ENCODE data around the gene KIR3DL3. TPM values are rescaled to one million over a fixed set of nuclear protein-coding genes. Genes with fewer than 3 reads are reported as not detected.
"Not testable (repeated sequence)": the region's sequence is repeated elsewhere in the genome, so short reads cannot be mapped to it uniquely, and the experiment has no call there.

KIR3DL3 gene
- not detected in 2 replicates for total RNA-seq (2014; rRNA removed; shearing (Covaris generic))
- polyA plus RNA-seq (2014; cell fraction: nucleus; rRNA removed), result not detected in 2 replicates

- DNase-seq (ENCODE audit: extremely low read depth, low read depth), result no peak
Observed at GRCh38 chr19:54724142-54724541, at the start of gene KIR3DL3. TSS of gene KIR3DL3 (plus strand) at chr19:54724442. CDS start at chr19:54724497, 55 bp downstream.

DNA sequence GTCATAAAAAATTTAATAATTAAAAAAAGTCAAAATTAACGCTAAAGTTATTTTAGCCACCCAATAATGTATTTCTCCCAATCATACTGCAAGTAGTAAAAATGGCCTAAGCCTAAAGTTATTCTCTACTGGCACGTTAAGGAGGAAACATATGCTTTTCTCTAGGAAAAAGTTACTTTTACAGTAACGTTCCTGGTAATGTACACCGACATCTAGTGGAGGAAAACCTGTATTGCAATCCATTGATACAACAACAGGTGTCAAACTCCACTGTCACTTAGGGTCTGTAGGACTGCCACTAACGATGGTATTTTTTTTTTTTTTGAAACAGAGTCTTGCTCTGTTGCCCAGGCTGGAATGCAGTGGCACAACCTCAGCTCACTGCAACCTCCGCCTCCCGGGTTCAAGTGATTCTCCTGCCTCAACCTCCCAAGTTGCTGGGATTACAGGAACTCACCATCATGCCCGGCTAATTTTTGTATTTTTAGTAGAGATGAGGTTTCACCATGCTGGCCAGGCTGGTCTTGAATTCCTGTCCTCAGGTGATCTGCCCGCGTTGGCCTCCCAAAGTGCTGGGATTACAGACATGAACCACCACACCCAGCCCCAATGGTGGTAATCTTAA lies 47.9 kb upstream of the KIR3DL3 start:
- peak; percentile 24 for DNase-seq (ENCODE audit: extremely low read depth, low read depth)

GRCh38 chr19:54677217-54677616 lies 47.0 kb upstream of the KIR3DL3 start:
- DNase-seq (ENCODE audit: extremely low read depth, low read depth), result no peak

DNA sequence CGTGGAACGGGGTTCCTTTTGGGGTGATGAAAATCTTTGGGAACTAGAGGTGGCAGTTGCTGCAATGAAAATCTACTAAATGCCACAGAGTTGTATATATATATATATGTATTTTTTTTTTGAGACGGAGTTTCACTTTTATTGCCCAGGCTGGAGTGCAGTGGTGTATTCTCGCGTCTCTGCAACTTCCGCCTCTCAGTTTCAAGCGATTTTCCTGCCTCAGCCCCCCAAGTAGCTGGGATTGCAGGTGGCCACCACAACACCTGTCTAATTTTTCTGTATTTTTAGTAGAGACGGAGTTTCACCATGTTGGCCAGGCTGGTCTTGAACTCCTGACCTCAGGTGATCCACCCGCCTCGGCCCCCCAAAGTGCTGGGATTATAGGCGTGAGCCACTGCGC lies 42.6 kb upstream of the KIR3DL3 start:
- not testable (repeated sequence) for DNase-seq (ENCODE audit: extremely low read depth, low read depth)

GRCh38 chr19:54682306-54682856 lies 41.9 kb upstream of the KIR3DL3 start:
- DNase-seq (ENCODE audit: extremely low read depth, low read depth), result no peak

- DNase-seq (ENCODE audit: extremely low read depth, low read depth), result peak; percentile 36
Observed at GRCh38 chr19:54684527-54684926, 39.7 kb upstream of the KIR3DL3 start.

DNA sequence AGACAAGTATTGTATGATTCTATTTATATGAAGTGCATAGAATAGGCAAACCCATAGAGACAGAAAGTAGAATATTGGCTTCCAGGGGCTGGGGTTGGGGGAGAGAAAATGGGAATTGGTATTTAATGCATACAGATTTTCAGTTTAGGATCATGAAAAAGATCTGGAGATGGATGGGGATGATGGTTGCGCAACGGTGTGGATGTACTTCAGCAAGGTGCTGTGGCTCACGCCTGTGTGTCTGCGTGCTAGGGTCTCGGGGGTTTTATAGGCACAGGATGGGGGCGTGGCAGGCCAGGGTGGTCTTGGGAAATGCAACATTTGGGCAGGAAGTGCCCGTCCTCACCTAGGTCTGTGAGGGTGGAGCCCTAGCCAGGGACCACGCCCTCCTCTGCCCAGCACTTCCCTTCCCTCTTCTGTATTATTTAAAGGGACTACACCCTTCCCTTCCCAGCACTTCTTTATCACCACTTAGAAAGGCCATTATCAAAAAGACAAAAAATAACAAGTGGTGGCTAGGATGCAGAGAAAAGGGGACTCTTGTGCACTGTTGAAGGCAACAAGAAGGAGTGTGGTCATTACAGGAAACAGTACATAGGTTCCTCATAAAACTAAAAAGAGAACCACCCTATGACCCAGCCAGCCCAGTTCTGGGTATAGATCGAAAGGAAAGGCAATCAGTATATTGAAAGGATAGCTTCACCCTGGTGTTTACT lies 32.5 kb upstream of the KIR3DL3 start:
- no peak for DNase-seq (ENCODE audit: extremely low read depth, low read depth)

DNA sequence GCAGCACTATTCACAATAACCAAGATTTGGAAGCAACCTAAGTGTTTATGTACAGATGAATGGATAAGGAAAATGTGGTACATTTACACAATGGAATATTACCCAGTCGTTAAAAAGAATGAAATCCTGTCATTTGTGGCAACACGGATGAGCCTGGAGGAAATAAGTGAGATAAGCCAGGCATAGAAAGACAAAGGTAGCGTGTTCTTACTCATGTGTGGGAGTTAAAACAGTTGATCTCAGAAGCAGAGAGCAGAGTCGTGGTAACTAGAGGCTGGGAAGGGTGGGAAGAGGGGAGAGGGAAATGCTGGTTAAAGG lies 32.0 kb upstream of the KIR3DL3 start:
- DNase-seq (ENCODE audit: extremely low read depth, low read depth), result no peak

- DNase-seq (ENCODE audit: extremely low read depth, low read depth), result no peak
Observed at GRCh38 chr19:54694648-54695047, 29.6 kb upstream of the KIR3DL3 start.

GRCh38 chr19:54696117-54696548 lies 28.1 kb upstream of the KIR3DL3 start:
- no peak for DNase-seq (ENCODE audit: extremely low read depth, low read depth)

DNA sequence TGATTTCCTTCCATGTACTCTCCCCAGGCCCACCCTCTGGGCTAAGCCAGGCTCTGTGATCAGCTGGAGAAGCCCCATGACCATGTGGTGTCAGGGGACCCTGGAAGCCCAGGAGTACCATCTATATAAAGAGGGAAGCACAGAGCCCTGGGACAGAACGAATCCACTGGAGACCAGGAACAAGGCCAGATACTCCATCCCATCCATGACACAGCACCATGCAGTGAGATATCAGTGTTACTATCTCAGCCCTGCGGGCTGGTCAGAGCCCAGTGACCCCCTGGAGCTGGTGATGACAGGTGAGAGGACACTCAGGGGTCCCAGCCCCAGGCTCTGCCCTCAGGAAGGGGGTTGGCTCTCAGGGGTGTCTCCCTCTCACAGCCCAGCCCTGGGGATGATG lies 27.5 kb upstream of the KIR3DL3 start:
- no peak for DNase-seq (ENCODE audit: extremely low read depth, low read depth)

GRCh38 chr19:54697716-54698115 lies 26.5 kb upstream of the KIR3DL3 start:
- DNase-seq (ENCODE audit: extremely low read depth, low read depth), result not testable (repeated sequence)

DNA sequence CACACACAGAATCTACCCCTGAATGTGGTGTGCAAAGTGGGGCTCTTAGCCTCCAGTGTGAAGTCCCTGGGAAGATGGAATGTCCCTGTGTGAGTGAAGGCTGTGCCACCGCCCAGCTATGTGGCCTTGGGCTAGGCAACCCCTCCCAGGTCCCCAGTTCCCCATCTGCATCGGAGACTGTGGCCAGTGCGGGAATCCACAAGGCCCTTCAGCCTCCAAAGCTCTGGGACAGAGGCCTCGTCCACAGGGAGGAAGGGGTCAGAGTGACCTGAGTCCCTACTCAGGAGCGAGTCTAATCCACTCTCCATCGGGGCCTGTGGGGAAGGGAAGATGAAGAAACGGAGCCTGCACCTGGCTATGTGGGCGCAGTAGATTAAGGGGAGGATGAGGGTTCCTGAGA lies 19.3 kb upstream of the KIR3DL3 start:
- no peak for DNase-seq (ENCODE audit: extremely low read depth, low read depth)

DNA sequence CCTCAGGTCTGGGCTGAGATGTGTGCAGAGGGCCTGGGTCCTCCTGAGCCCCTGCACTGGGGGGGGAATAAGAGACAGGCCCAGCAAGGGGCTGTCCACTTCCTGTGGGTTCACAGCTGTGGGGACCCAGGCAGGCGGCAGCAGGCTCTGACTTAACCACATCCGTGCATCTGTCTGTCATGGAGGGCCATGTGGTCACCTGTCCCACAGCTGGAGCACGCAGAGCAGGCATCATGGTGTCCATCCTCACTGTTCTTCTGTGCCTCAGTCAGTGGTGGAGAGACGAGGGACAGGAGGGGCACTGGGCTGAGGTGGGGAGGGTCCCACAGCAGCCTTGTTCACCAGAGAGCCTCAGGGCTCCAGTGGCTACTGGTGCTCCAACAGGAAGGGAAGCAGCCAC lies 16.3 kb upstream of the KIR3DL3 start:
- DNase-seq (ENCODE audit: extremely low read depth, low read depth), result no peak

- no peak for DNase-seq (ENCODE audit: extremely low read depth, low read depth)
Observed at GRCh38 chr19:54708781-54709180, 15.5 kb upstream of the KIR3DL3 start.

- no peak for DNase-seq (ENCODE audit: extremely low read depth, low read depth)
Observed at GRCh38 chr19:54709212-54709948, 14.9 kb upstream of the KIR3DL3 start.

DNA sequence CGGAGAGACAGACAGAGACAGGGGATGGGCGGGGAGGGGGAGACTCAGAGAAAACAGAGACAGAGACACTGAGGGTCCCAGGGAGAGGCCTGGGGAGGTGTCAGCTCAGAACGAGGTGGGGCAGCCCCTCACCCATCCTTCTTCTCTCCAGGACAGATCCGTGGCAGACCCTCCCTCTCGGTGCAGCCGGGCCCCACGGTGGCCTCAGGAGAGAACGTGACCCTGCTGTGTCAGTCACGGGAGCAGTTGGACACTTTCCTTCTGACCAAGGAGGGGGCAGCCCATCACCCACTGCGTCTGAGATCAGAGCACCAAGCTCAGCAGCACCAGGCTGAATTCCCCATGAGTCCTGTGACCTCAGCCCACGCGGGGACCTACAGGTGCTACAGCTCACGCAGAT lies 14.3 kb upstream of the KIR3DL3 start:
- DNase-seq (ENCODE audit: extremely low read depth, low read depth), result not testable (repeated sequence)

GRCh38 chr19:54724644-54725043 lies 402 bp downstream of the KIR3DL3 start:
- no peak for DNase-seq (ENCODE audit: extremely low read depth, low read depth)

- no peak for DNase-seq (ENCODE audit: extremely low read depth, low read depth)
Observed at GRCh38 chr19:54725321-54725720, 1.1 kb downstream of the KIR3DL3 start.

DNA sequence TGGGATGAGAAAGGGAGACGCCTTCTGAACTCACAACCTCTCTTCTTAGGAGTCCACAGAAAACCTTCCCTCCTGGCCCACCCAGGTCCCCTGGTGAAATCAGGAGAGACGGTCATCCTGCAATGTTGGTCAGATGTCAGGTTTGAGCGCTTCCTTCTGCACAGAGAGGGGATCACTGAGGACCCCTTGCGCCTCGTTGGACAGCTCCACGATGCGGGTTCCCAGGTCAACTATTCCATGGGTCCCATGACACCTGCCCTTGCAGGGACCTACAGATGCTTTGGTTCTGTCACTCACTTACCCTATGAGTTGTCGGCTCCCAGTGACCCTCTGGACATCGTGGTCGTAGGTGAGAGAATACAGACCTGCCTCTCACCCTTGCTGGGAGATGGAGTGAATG lies 3.3 kb downstream of the KIR3DL3 start:
- no peak for DNase-seq (ENCODE audit: extremely low read depth, low read depth)

- no peak for DNase-seq (ENCODE audit: extremely low read depth, low read depth)
Observed at GRCh38 chr19:54728167-54728566, 3.9 kb downstream of the KIR3DL3 start.
